ENCODE measurements around the gene SLC16A9. TPM values are rescaled to one million over a fixed set of nuclear protein-coding genes. Genes with fewer than 3 reads are reported as not detected.

The SLC16A9 gene
- polyA plus RNA-seq, 1 experiment: 0.05 TPM

- POLR2A ChIA-PET: no interaction called here
- H3K4me3 ChIP-seq (ENCODE audit: low read depth, low read length): no peak overlapping the region
- TF ChIP-seq, protein P1, sequence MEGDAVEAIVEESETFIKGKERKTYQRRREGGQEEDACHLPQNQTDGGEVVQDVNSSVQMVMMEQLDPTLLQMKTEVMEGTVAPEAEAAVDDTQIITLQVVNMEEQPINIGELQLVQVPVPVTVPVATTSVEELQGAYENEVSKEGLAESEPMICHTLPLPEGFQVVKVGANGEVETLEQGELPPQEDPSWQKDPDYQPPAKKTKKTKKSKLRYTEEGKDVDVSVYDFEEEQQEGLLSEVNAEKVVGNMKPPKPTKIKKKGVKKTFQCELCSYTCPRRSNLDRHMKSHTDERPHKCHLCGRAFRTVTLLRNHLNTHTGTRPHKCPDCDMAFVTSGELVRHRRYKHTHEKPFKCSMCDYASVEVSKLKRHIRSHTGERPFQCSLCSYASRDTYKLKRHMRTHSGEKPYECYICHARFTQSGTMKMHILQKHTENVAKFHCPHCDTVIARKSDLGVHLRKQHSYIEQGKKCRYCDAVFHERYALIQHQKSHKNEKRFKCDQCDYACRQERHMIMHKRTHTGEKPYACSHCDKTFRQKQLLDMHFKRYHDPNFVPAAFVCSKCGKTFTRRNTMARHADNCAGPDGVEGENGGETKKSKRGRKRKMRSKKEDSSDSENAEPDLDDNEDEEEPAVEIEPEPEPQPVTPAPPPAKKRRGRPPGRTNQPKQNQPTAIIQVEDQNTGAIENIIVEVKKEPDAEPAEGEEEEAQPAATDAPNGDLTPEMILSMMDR (IDR thresholded peaks at IDR 0.05; ENCODE audit: insufficient read depth, low read depth, low read length): no peak
- no peaks in the 10 kb centered on the region for H3K36me3 ChIP-seq (ENCODE audit: control insufficient read depth, insufficient read depth, low read length)
- H3K27me3 ChIP-seq (ENCODE audit: control insufficient read depth, insufficient read depth, low read length): no peaks in the 10 kb centered on the region
- CTCF ChIA-PET: no interaction called here
- no peak for DNase-seq (ENCODE audit: low read depth)
Observed at GRCh38 chr10:59724098-59724938, 14.7 kb upstream of the SLC16A9 start.

GRCh38 chr10:59720377-59720776, 10.7 kb upstream of the SLC16A9 start:
- ChIA-PET POLR2A (no interaction called here), CTCF (no interaction called here)
- TF ChIP-seq, protein P1 (IDR thresholded peaks at IDR 0.05; ENCODE audit: insufficient read depth, low read depth, low read length): no peak
- DNase-seq (ENCODE audit: low read depth): no peak
- Histone ChIP-seq H3K27me3 (ENCODE audit: control insufficient read depth, insufficient read depth, low read length) (no peaks in the 10 kb centered on the region), H3K4me3 (ENCODE audit: low read depth, low read length) (no peak overlapping the region), H3K36me3 (ENCODE audit: control insufficient read depth, insufficient read depth, low read length) (no peaks in the 10 kb centered on the region)

DNA sequence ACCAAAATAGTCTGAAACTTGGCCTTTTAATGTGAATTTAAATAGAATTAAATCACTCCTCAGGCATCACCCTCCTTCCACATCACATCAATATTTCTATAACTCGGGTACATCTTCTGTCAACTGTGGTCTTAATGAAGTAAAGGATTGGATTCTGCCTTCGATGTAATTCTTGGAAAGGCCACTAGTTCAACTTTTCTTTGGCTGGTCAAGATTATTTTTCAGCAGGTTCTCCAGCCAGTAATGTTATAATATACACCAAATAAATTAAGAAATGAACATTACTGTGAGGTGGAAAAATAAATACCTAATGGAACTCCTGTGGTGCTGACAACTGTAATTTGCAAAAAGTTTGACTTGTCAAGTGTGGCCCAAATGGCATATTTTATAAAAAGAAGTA, 9.7 kb upstream of the SLC16A9 start:
- ChIA-PET POLR2A (no interaction called here), CTCF (no interaction called here)
- no peaks in the 10 kb centered on the region for H3K27me3 ChIP-seq (ENCODE audit: control insufficient read depth, insufficient read depth, low read length)
- no peaks in the 10 kb centered on the region for H3K36me3 ChIP-seq (ENCODE audit: control insufficient read depth, insufficient read depth, low read length)
- H3K4me3 ChIP-seq (ENCODE audit: low read depth, low read length): no peak overlapping the region
- TF ChIP-seq, protein P1 (IDR thresholded peaks at IDR 0.05; ENCODE audit: insufficient read depth, low read depth, low read length): no peak
- DNase-seq (ENCODE audit: low read depth): no peak

DNA sequence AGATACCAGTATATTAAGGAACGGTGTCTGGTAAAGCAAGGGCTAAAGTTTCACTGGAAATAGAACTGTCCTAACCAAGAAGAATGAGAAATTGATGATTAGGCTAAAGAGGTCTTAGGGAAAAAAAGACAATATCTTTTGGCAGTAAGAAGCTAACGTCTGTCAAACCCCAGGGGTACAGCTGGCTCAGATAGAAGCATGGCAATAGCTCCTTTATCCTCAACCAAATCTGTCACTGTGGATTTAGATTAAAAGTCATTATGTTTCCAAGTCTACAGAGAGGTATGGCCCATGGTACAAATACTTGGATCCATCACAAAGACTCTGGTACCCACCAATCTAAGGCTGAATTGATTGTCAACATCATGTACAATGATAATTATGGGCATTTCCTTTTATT, 8.6 kb upstream of the SLC16A9 start:
- CTCF ChIA-PET: interaction anchor here (0.6 to 1.1 kb wide), 2 partner anchors 10 to 83 kb away, joined by 3 read pairs; no protein-coding TSS in a partner anchor
- H3K36me3 ChIP-seq (ENCODE audit: control insufficient read depth, insufficient read depth, low read length): no peaks in the 10 kb centered on the region
- POLR2A ChIA-PET: no interaction called here
- TF ChIP-seq, protein P1 (IDR thresholded peaks at IDR 0.05; ENCODE audit: insufficient read depth, low read depth, low read length): no peak
- no peaks in the 10 kb centered on the region for H3K27me3 ChIP-seq (ENCODE audit: control insufficient read depth, insufficient read depth, low read length)
- no peak for DNase-seq (ENCODE audit: low read depth)
- no peak overlapping the region for H3K4me3 ChIP-seq (ENCODE audit: low read depth, low read length)

DNA sequence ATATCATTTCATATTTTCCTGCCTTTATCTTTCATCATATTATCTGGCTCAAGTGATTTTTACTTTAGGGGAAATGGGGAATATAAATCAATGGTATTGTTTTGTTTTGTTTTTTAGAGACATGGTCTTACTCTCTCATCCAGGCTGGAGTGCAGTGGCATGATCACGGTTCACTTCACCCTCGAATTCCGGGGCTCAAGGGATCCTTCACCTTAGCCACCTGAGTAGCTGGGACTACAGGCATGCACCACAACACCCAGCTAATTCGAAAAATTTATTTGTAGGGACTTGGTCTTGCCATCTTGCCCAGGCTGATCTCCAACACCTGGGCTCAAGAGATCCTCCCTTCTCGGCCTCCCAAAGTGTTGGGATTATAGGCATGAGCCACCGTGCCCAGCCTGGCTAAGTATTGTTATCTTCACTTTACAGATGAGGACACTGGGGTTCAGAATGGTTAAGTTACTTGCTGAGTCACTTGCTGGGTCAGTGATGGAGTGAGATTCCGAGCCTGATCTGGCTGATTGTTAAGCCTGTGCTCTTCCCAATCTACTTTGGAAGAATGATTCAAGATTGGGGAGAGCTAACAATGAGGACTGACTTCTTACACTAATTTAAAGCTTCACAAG, 3.7 kb upstream of the SLC16A9 start:
- CTCF ChIA-PET: no interaction called here
- Histone ChIP-seq H3K4me3 (ENCODE audit: low read depth, low read length) (no peak overlapping the region), H3K36me3 (ENCODE audit: control insufficient read depth, insufficient read depth, low read length) (no peaks in the 10 kb centered on the region), H3K27me3 (ENCODE audit: control insufficient read depth, insufficient read depth, low read length) (peaks cover 12% of the 10 kb centered on the region)
- POLR2A ChIA-PET: no interaction called here
- TF ChIP-seq, protein P1 (IDR thresholded peaks at IDR 0.05; ENCODE audit: insufficient read depth, low read depth, low read length): no peak
- DNase-seq (ENCODE audit: low read depth): no peak
